ENCODE measurements around the gene NUDCD2. TPM values are rescaled to one million over a fixed set of nuclear protein-coding genes. Genes with fewer than 3 reads are reported as not detected.

Gene NUDCD2
- total RNA-seq = 1 to 10 TPM; 2.0 to 2.5 TPM

GRCh38 chr5:163459819-163460561 lies at the start of gene NUDCD2:
Gene NUDCD2, minus strand, starts transcription at chr5:163460102. Its CDS starts 52 bp downstream, at chr5:163460050.
- H3K4me3 ChIP-seq = peak within 1 kb of the TSS; percentile 65 to 84
- H3K4me1 ChIP-seq = peaks cover 0 to 35% of the 10 kb centered on the region in 2 donors
- no peaks in the 10 kb centered on the region for H3K27me3 ChIP-seq
- H3K36me3 ChIP-seq = peaks cover 7% of the 10 kb centered on the region
- TF ChIP-seq CTCF (IDR thresholded peaks at IDR 0.05) = peak in 1 of 2 donors; percentile 64
- H3K27ac ChIP-seq = peak within 1 kb of the TSS; percentile 96
- DNase-seq (ENCODE audit: low spot score) = peak; percentile 98
- no peaks in the 10 kb centered on the region for H3K9me3 ChIP-seq

- Histone ChIP-seq H3K27me3 (no peaks in the 10 kb centered on the region), H3K27ac (peak overlapping the region; percentile 93 to 99), H3K4me3 (peak overlapping the region; percentile 13 to 34), H3K4me1 (peaks cover 0 to 52% of the 10 kb centered on the region in 2 donors), H3K36me3 (peaks cover 24% of the 10 kb centered on the region), H3K9me3 (no peaks in the 10 kb centered on the region)
- no peak for TF ChIP-seq CTCF (IDR thresholded peaks at IDR 0.05)
- no peak for DNase-seq (ENCODE audit: low spot score)
Measured at GRCh38 chr5:163509291-163509951, 49.5 kb upstream of the NUDCD2 start.

GRCh38 chr5:163508753-163509152 lies 48.9 kb upstream of the NUDCD2 start:
- H3K9me3 ChIP-seq = no peaks in the 10 kb centered on the region
- H3K36me3 ChIP-seq = peaks cover 17% of the 10 kb centered on the region
- no peak for TF ChIP-seq CTCF (IDR thresholded peaks at IDR 0.05)
- no peaks in the 10 kb centered on the region for H3K27me3 ChIP-seq
- H3K4me1 ChIP-seq = peaks cover 0 to 56% of the 10 kb centered on the region in 2 donors
- no peak for DNase-seq (ENCODE audit: low spot score)
- H3K27ac ChIP-seq = peak overlapping the region; percentile 93 to 99
- peak overlapping the region; percentile 13 to 34 for H3K4me3 ChIP-seq

GRCh38 chr5:163506726-163507125 lies 46.8 kb upstream of the NUDCD2 start:
- no peaks in the 10 kb centered on the region for H3K36me3 ChIP-seq
- H3K4me1 ChIP-seq = peaks cover 0 to 49% of the 10 kb centered on the region in 2 donors
- no peaks in the 10 kb centered on the region for H3K27me3 ChIP-seq
- H3K4me3 ChIP-seq = peak overlapping the region; percentile 76 to 86
- no peak for DNase-seq (ENCODE audit: low spot score)
- H3K9me3 ChIP-seq = no peaks in the 10 kb centered on the region
- no peak for TF ChIP-seq CTCF (IDR thresholded peaks at IDR 0.05)
- peak overlapping the region; percentile 93 to 99 for H3K27ac ChIP-seq

GRCh38 chr5:163506095-163506457 lies 46.2 kb upstream of the NUDCD2 start:
- Histone ChIP-seq H3K36me3 (no peaks in the 10 kb centered on the region), H3K27me3 (no peaks in the 10 kb centered on the region), H3K4me3 (peak overlapping the region; percentile 76 to 86), H3K9me3 (no peaks in the 10 kb centered on the region), H3K4me1 (peaks cover 0 to 46% of the 10 kb centered on the region in 2 donors), H3K27ac (peak overlapping the region; percentile 93 to 99)
- no peak for DNase-seq (ENCODE audit: low spot score)
- TF ChIP-seq CTCF (IDR thresholded peaks at IDR 0.05) = no peak

Measured in right atrium auricular region (tissue), 2 donors.